ENCODE measurements around the gene DBP. TPM values are rescaled to one million over a fixed set of nuclear protein-coding genes. Genes with fewer than 3 reads are reported as not detected.
A peak's percentile ranks its signal among the peaks of the same experiment; 100 is the strongest.

Gene DBP
- total and polyA plus RNA-seq, 2 of the 13 experiments (the other 11 are each of a cell fraction or from before 2014, with no cell fraction given): 1.7 to 5.8 TPM

DNA sequence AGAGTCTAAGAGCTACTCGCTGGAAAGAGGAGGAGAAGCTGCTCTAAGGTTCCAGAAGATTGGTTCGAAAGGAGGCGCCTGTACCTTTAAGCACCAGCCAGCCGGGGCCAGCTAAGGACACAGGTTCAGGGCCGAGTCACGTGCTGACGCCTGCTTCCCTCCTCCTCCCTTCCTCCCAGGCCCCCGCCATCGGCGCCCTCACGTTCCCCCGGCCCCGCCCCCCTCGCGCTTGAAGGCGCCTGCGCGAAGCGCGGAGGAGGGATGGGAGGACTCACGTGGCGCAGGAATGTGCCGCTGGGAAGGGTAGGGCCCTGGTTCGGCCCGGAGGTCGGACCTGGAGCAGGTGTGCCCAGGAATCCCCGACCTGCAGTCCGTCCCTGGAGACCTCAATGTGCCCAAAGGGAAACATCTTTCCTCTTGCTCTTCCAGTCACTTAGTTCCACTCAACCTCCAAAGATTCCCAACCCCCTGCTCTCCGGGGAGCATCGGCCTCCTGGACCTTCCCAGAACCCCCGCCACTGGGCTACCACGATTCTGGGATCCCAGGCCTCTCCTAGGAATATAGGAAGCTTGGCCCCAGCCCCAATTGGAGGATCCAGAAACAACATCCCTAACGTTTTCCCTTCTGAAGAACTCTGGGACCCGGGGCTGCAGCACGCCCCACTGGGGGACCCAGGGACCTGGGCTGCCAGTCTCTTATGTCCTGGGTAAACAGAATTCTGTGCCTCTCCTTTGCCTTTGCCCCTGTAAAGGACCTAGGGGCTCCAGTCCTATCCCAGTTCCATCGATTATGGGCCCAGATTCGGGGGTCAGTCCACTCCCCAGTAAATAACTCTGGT lies 2.5 kb downstream of the DBP start (continued):
- TF ChIP-seq AKNA (CRISPR knock-in tag; IDR thresholded peaks at IDR 0.05; ENCODE audit: borderline replicate concordance) (no peak), RELA (CRISPR knock-in tag; IDR thresholded peaks at IDR 0.05) (no peak), ZFX (CRISPR knock-in tag; IDR thresholded peaks at IDR 0.05; ENCODE audit: low read depth) (peak; percentile 79), ATF7-NPFF (CRISPR knock-in tag; IDR thresholded peaks at IDR 0.05; ENCODE audit: low read depth) (peak; percentile 80), HOXD1 (CRISPR knock-in tag; IDR thresholded peaks at IDR 0.05) (0 out of 2 replicates have a peak, but pooled peaks have one; percentile 30), ZNF17 (CRISPR knock-in tag; IDR thresholded peaks at IDR 0.05) (no peak), ZBTB21 (CRISPR knock-in tag; IDR thresholded peaks at IDR 0.05) (no peak), ZNF501 (CRISPR knock-in tag; IDR thresholded peaks at IDR 0.05) (peak; percentile 83), BORCS8-MEF2B (CRISPR knock-in tag; IDR thresholded peaks at IDR 0.05) (peak; percentile 69), ATAD3A (CRISPR knock-in tag; IDR thresholded peaks at IDR 0.05) (no peak), SIN3B (IDR thresholded peaks at IDR 0.05; ENCODE audit: low read length) (0 out of 2 replicates have a peak, but pooled peaks have one; percentile 39)
- TF ChIP-seq, protein P1, sequence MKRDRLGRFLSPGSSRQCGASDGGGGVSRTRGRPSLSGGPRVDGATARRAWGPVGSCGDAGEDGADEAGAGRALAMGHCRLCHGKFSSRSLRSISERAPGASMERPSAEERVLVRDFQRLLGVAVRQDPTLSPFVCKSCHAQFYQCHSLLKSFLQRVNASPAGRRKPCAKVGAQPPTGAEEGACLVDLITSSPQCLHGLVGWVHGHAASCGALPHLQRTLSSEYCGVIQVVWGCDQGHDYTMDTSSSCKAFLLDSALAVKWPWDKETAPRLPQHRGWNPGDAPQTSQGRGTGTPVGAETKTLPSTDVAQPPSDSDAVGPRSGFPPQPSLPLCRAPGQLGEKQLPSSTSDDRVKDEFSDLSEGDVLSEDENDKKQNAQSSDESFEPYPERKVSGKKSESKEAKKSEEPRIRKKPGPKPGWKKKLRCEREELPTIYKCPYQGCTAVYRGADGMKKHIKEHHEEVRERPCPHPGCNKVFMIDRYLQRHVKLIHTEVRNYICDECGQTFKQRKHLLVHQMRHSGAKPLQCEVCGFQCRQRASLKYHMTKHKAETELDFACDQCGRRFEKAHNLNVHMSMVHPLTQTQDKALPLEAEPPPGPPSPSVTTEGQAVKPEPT (CRISPR knock-in tag; IDR thresholded peaks at IDR 0.05; ENCODE audit: low read depth): peak; percentile 33; the same call in 1 of the 2 replicates
- TF ChIP-seq, protein P2, sequence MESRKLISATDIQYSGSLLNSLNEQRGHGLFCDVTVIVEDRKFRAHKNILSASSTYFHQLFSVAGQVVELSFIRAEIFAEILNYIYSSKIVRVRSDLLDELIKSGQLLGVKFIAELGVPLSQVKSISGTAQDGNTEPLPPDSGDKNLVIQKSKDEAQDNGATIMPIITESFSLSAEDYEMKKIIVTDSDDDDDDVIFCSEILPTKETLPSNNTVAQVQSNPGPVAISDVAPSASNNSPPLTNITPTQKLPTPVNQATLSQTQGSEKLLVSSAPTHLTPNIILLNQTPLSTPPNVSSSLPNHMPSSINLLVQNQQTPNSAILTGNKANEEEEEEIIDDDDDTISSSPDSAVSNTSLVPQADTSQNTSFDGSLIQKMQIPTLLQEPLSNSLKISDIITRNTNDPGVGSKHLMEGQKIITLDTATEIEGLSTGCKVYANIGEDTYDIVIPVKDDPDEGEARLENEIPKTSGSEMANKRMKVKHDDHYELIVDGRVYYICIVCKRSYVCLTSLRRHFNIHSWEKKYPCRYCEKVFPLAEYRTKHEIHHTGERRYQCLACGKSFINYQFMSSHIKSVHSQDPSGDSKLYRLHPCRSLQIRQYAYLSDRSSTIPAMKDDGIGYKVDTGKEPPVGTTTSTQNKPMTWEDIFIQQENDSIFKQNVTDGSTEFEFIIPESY (CRISPR knock-in tag; IDR thresholded peaks at IDR 0.05): no peak; the same call in 1 of the 2 replicates
- TF ChIP-seq, protein P3, sequence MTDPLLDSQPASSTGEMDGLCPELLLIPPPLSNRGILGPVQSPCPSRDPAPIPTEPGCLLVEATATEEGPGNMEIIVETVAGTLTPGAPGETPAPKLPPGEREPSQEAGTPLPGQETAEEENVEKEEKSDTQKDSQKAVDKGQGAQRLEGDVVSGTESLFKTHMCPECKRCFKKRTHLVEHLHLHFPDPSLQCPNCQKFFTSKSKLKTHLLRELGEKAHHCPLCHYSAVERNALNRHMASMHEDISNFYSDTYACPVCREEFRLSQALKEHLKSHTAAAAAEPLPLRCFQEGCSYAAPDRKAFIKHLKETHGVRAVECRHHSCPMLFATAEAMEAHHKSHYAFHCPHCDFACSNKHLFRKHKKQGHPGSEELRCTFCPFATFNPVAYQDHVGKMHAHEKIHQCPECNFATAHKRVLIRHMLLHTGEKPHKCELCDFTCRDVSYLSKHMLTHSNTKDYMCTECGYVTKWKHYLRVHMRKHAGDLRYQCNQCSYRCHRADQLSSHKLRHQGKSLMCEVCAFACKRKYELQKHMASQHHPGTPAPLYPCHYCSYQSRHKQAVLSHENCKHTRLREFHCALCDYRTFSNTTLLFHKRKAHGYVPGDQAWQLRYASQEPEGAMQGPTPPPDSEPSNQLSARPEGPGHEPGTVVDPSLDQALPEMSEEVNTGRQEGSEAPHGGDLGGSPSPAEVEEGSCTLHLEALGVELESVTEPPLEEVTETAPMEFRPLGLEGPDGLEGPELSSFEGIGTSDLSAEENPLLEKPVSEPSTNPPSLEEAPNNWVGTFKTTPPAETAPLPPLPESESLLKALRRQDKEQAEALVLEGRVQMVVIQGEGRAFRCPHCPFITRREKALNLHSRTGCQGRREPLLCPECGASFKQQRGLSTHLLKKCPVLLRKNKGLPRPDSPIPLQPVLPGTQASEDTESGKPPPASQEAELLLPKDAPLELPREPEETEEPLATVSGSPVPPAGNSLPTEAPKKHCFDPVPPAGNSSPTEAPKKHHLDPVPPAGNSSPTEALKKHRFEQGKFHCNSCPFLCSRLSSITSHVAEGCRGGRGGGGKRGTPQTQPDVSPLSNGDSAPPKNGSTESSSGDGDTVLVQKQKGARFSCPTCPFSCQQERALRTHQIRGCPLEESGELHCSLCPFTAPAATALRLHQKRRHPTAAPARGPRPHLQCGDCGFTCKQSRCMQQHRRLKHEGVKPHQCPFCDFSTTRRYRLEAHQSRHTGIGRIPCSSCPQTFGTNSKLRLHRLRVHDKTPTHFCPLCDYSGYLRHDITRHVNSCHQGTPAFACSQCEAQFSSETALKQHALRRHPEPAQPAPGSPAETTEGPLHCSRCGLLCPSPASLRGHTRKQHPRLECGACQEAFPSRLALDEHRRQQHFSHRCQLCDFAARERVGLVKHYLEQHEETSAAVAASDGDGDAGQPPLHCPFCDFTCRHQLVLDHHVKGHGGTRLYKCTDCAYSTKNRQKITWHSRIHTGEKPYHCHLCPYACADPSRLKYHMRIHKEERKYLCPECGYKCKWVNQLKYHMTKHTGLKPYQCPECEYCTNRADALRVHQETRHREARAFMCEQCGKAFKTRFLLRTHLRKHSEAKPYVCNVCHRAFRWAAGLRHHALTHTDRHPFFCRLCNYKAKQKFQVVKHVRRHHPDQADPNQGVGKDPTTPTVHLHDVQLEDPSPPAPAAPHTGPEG (CRISPR knock-in tag; IDR thresholded peaks at IDR 0.05): peak; percentile 66; the same call in 1 of the 2 replicates

Data from HepG2 (cell line).